GM19099 (cell line): ENCODE measurements around the gene LEAP2.

ENCODE experiments used
- POLR2A ChIP-seq: IDR thresholded peaks from 3 replicates; pipeline ENCODE4 v1.6.1; 2011; ENCODE audit warnings: low read depth; ENCODE audit not compliant: insufficient read length; ENCODE audit errors: extremely low read depth

The LEAP2 gene

GRCh38 chr5:132865668-132866341 lies 7.7 kb upstream of the LEAP2 start:
- no peak for TF ChIP-seq POLR2A

DNA sequence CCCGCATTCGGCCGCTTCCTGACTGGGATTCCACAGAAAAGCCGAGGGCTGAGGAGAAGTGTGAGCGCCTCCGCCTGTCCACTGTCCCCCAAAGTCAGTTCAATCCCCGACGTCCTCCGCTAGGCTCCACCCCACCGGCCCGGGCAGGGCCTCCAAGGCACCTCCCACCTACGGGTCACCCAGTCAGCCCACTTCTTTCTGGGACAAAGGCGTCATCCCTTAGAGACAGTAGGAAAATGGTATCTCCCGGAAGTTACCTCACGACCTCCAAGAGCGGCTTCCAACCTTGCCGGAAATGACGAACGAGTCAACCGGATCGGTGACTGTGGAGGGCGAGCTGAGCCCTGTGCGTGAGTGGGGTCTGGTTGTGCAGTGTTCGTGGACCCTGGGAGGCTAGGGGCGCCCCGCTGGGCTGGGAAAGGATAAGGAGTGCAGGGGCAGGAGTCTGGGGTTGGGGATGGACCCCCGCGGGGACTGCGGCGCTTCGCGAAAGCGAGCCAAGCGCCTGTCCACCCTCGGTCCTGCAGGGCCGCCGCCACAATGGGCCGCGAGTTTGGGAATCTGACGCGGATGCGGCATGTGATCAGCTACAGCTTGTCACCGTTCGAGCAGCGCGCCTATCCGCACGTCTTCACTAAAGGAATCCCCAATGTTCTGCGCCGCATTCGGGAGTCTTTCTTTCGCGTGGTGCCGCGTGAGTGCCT lies 7.0 kb upstream of the LEAP2 start, which contains the start of the genes GDF9 and UQCRQ:
GDF9 (minus strand) TSS at position 128 of the 704 bp plus-strand sequence. CDS start 1,936 bp downstream, outside the sequence.
UQCRQ (plus strand) TSS at position 301 of the 704 bp plus-strand sequence; CDS start at position 541, 240 bp downstream.
- peak; percentile 97 for TF ChIP-seq POLR2A

- TF ChIP-seq POLR2A: no peak
Observed at GRCh38 chr5:132867046-132867451, 6.4 kb upstream of the LEAP2 start.

DNA sequence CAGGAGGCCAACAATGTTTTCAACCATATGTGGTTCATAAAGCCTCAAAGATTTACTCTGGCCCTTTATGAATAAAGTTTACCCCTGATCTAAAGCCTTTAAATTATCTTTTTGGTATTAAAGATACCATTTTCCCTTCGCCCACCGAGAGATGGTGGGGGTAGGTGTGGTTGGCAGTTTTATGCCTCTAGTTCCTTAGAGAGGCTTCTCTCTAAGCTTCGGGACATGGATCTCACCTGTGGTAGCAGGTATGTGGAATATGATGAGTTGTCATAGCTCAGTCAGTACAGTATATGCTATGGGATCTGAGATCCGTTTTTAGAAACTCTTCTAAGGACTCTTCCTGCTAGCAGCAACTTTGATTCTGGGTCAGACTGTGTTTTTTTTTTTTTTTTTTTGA lies 4.7 kb upstream of the LEAP2 start:
- no peak for TF ChIP-seq POLR2A

GRCh38 chr5:132870801-132871200 lies 2.7 kb upstream of the LEAP2 start:
- no peak for TF ChIP-seq POLR2A

- TF ChIP-seq POLR2A: no peak
Observed at GRCh38 chr5:132871459-132872284, 1.8 kb upstream of the LEAP2 start.

- TF ChIP-seq POLR2A: no peak
Observed at GRCh38 chr5:132872788-132873118, 715 bp upstream of the LEAP2 start.

DNA sequence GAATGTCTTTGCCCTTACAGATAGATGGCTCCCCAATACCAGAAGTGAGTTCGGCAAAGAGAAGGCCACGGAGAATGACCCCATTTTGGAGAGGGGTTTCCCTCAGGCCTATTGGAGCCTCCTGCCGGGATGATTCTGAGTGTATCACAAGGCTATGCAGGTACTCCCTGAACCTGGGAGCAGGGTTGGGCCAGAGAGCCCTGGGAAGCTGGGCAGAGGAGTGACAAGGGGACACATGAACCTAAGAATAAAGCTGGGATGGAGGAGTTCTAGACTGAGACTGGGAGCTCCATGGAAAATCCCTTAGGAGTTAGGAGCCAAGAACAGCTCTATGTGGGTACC lies 433 bp downstream of the LEAP2 start:
- TF ChIP-seq POLR2A: no peak

DNA sequence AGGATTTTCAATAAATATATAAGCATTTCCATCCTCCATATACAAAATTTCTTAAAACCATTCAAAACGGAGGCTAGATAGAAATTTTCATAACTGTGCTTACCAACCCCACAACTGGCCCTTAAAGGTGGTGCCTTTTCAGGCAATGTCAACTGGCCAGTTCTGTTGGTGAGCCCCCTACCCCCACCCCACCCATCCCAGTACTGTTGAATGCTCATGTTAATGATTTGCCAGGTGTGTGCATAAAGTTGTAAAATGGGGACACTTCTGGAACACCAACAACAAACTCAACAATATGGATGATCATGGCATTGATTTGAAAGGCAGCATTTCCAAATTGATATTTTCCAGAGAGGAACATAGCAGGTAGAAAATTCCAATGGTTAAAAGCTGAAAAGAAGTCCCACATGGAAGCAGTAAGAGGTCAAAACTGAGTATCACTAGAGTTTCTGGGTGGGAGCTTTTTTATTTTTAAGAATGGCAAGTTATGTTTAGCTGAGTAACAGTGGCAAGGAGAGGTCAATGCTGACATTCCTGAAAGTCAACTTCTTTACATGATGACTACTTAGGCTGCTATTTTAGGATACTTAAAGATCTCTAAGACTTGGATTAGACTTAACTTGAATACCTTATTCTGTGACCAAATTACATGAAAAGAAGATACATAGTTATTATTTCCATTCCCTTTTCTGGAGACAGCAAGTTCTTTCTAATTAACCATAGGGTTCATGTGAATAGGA lies 2.7 kb downstream of the LEAP2 start:
- TF ChIP-seq POLR2A: no peak

DNA sequence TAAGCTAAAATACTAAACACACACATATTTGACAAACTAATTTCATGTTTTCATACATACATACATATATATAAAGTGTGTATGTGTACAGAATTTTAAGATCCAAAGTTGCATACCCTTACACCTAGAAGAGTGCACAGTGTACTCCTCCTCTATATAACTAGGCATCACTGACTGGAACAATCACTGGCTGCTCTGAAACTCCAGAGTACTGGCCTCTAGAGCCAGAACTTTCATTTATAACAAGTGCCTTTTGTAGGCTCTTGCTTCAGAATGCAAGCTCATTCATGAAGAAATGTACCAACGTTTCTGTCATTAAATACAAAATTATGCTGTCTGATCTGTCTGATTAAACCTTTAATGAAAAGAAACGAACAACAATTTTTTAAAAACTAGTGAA lies 4.0 kb downstream of the LEAP2 start:
- no peak for TF ChIP-seq POLR2A

DNA sequence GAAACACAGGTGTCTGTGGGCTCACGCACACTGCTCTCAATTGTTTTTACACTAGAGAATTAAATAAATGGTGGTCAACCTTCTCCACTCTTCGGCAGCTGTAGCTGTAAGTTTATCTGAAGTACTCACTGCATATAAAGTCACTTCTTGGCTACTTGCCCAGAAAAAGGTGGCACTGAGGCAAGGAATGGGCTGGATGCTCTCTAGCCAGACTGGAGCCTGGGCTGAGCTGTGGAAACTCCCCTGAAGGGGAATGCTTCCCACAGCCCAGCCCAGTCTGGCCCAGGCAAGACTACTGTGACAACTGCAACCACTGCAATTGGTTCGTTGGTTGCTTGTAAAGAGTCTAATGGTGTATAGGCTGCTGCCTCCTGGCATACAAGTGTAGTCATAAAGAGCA lies 4.5 kb downstream of the LEAP2 start:
- no peak for TF ChIP-seq POLR2A

DNA sequence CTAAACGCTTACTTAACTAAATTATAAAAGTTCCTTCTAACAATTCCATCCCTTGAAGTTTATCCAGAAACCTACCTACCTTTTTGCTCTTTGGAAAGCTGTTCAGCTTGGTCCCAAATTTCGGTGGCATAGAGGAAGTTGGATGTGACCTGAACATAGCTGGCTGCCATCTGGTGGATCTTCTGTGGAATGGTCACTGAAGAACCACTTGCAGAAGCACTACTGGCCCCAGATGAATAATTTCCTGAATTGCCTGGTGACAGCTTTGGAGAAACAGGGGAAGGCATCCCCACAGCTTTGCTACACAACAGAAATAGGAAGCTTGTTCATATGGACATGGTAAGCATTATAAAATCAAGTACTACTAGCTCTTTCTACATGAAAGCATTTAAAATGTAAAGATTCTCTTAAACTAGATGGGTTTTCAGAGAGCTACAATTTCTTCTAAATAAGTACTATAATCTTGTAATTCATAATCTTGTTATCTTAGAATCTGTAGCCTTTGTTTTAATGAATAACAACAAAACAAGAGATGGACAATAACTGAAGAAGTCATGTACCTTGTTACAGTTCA lies 9.9 kb downstream of the LEAP2 start:
- TF ChIP-seq POLR2A: no peak

- no peak for TF ChIP-seq POLR2A
Observed at GRCh38 chr5:132884548-132884947, 11.1 kb downstream of the LEAP2 start.

DNA sequence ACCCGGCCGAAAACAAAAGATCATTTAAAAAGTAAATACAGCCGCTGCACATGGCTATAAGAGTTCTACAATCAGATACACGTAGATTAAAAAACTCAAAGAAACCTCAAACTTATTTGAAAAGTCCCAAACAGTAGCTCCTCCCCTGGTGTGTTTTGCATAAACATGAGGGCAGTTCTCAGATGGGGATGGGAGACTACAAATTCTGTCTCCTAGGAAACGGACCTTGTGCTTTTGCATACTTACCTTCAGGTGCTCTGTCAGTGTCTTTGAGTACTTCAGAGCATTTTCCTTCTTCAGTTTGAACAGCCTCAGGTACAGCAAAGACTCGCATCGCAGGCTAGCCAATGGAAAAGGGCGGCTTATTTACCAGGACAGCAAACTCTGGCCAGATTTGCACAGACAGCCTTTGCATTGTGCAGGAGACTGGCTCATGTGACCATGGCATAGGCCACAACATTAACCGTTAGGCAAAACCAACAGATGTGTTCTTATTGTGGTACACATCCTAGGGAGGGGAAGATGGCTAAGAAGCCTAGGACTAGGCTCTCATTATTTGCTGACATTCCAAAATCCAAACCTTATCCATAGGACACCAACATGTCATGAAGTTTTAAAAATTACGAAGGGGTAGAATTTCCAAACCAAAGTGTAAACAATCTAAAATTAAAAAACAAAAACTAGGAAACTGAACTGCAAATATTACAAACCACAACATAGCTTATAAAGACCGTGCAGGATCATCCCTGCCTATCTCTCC lies 12.8 kb downstream of the LEAP2 start:
- no peak for TF ChIP-seq POLR2A

GRCh38 chr5:132887283-132887682 lies 13.8 kb downstream of the LEAP2 start:
- TF ChIP-seq POLR2A: no peak

DNA sequence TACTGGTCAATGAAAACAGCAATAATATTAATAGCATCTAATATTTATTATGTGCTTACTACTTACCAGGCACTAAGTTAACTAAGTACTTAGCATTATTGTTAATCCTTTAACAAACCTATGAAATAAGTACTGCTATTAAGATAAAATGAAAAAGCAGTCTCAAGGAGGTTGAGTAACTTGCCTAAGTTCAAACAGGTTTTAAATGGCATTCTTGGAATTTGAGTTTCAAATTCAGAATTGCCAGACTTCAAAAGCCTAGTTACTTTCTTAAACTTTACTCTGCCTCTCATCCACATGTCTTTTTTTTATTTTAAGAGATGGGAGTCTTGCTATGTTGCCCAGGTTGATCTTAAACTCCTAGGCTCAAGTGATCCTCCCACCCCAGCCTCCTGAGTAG lies 16.0 kb downstream of the LEAP2 start:
- no peak for TF ChIP-seq POLR2A
